Measurements from ENCODE around the gene OXTR.

DNA sequence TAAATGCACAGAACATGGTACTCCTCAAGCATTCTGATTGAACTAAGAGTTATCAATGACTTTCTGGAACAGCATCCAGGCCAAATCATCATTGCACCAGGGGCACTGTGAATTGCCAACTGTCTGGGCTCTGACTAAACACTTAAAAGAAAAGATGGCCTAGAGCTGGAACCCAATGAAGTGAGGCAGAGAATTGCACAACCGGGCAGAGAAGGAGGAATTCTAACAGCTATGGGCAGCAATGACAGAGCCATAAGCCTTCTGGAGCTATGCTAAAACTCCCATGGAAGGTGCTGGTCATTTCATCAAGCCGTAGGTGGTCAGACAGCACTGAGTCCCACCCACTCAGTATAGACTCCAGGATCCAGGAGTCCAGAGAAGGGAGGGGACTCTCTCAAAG, 48.1 kb upstream of the OXTR start:
- TF ChIP-seq, protein P1, sequence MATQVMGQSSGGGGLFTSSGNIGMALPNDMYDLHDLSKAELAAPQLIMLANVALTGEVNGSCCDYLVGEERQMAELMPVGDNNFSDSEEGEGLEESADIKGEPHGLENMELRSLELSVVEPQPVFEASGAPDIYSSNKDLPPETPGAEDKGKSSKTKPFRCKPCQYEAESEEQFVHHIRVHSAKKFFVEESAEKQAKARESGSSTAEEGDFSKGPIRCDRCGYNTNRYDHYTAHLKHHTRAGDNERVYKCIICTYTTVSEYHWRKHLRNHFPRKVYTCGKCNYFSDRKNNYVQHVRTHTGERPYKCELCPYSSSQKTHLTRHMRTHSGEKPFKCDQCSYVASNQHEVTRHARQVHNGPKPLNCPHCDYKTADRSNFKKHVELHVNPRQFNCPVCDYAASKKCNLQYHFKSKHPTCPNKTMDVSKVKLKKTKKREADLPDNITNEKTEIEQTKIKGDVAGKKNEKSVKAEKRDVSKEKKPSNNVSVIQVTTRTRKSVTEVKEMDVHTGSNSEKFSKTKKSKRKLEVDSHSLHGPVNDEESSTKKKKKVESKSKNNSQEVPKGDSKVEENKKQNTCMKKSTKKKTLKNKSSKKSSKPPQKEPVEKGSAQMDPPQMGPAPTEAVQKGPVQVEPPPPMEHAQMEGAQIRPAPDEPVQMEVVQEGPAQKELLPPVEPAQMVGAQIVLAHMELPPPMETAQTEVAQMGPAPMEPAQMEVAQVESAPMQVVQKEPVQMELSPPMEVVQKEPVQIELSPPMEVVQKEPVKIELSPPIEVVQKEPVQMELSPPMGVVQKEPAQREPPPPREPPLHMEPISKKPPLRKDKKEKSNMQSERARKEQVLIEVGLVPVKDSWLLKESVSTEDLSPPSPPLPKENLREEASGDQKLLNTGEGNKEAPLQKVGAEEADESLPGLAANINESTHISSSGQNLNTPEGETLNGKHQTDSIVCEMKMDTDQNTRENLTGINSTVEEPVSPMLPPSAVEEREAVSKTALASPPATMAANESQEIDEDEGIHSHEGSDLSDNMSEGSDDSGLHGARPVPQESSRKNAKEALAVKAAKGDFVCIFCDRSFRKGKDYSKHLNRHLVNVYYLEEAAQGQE (IDR thresholded peaks at IDR 0.05; ENCODE audit: insufficient read depth in 1 of 2, low read depth in 2 of 2, low read length in 2 of 2), result no peak
- no peak for TF ChIP-seq POLR2AphosphoS5 (IDR thresholded peaks at IDR 0.05; ENCODE audit: low read depth, low read length)
